Sigmoid colon (tissue), 7 donors: ENCODE data around the gene MEMO1. TPM values are rescaled to one million over a fixed set of nuclear protein-coding genes. Genes with fewer than 3 reads are reported as not detected.
"Not testable (repeated sequence)": the region's sequence is repeated elsewhere in the genome, so short reads cannot be mapped to it uniquely, and the experiment has no call there.

Source experiments
- DNase-seq: peaks from one replicate; pipeline ENCODE4 v3.0.0-alpha.2; 2019
- H3K27ac ChIP-seq, 4 donors: fragments of 200-600 bp; sonication (generic); one replicate each; pipeline ENCODE4 v1.5.1; 2016 to 2019; ENCODE audit warnings: mild to moderate bottlenecking in 1 of 4
- H3K27me3 ChIP-seq, 3 donors: fragments of 200-600 bp; sonication (generic); one replicate each; pipeline ENCODE4 v1.5.1; 2019; ENCODE audit warnings: mild to moderate bottlenecking in 1 of 3
- H3K36me3 ChIP-seq, 4 donors: fragments of 200-600 bp; sonication (generic); one replicate each; pipeline ENCODE4 v1.5.1; 2016 to 2019
- H3K4me1 ChIP-seq, 4 donors: fragments of 200-600 bp; sonication (generic); one replicate each; pipeline ENCODE4 v1.5.1; 2017 to 2019
- H3K4me3 ChIP-seq, 4 donors: fragments of 200-600 bp; sonication (generic); one replicate each; pipeline ENCODE4 v1.5.1; 2017 to 2019; ENCODE audit warnings: mild to moderate bottlenecking in 2 of 4, moderate library complexity in 1 of 4
- H3K9me3 ChIP-seq, 4 donors: fragments of 200-600 bp in 3 of 4; sonication (generic) in 3 of 4; one replicate each; pipeline versions ENCODE4 v1.5.1 to v1.6.1; 2013 to 2019
- CTCF ChIP-seq, 4 experiments: fragments of 450-650 bp in 3 of 4; fragments of 200-600 bp in 1 of 4; IDR thresholded peaks; one replicate each; pipeline ENCODE4 v1.5.1; 2016 to 2019; ENCODE audit warnings: antibody characterized with exemption in 4 of 4, mild to moderate bottlenecking in 3 of 4, moderate library complexity in 2 of 4
- EP300 ChIP-seq, 4 donors: sonication (generic); formaldehyde crosslinking; IDR thresholded peaks; one replicate each; pipeline ENCODE4 v1.6.1; 2017; ENCODE audit warnings: antibody characterized with exemption in 4 of 4
- POLR2A ChIP-seq, 2 donors: fragments of 450-650 bp; IDR thresholded peaks; one replicate each; pipeline ENCODE4 v1.6.1; 2016; ENCODE audit warnings: antibody characterized with exemption in 2 of 2, mild to moderate bottlenecking in 2 of 2, moderate library complexity in 2 of 2
- POLR2AphosphoS5 ChIP-seq, 4 donors: sonication (generic); formaldehyde crosslinking; IDR thresholded peaks; one replicate each; pipeline ENCODE4 v1.6.1; 2017; ENCODE audit warnings: antibody characterized with exemption in 4 of 4
- WGBS, 2 donors: extraction: QIAGEN DNeasy Blood & Tissue Kit; methylation state at CpG; one replicate each; pipeline ENCODE4 v1.1.7; 2013; 5-methylcytosine and 5-hydroxymethylcytosine counted together
- intact Hi-C: fragments of 100-400 bp; cut with DNase I; formaldehyde crosslinking; loops from one replicate; pipeline ENCODE4 v1.15.1; 2023
- polyA plus RNA-seq, 3 donors: library from polyadenylated mRNA; stranded (reverse); fragments of 200-250 nt; gene quantifications; one replicate each; pipeline ENCODE4 v1.2.3, GENCODE V29; 2013
- total RNA-seq, 4 donors: library from RNA; depleted of rRNA; stranded (reverse); fragments of >200 nt; gene quantifications; one replicate each; pipeline ENCODE4 v1.1.0, GENCODE V29; 2016
- donor health status: healthy with polysubstance abuse.
- donor health status: Bipolar disorder and iron deficiency.
- donor health status: healthy.

Gene MEMO1
- total RNA-seq (10 to 100 TPM; 18.3 to 39.6 (median 24.6) TPM), polyA plus RNA-seq (10 to 100 TPM; 23.4 to 35.6 (median 32.3) TPM)

- 0 to 2% methylated on average over 57 of the region's 57 CpGs for WGBS, 2 donors
- H3K27ac ChIP-seq = peak within 1 kb of the TSS; percentile 91 to 95 (median 92)
- H3K9me3 ChIP-seq = no peaks in the 10 kb centered on the region
- no peaks in the 10 kb centered on the region for H3K27me3 ChIP-seq
- DNase-seq = peak; percentile 96
- intact Hi-C loops = loop anchor here (10.0 kb wide), 1 partner anchor 1786 kb away; no protein-coding TSS in a partner anchor
- H3K36me3 ChIP-seq = peaks cover 0 to 17% (median 0%) of the 10 kb centered on the region in 4 donors
- TF ChIP-seq POLR2AphosphoS5 (IDR thresholded peaks at IDR 0.05) = peak; percentile 54 to 82 (median 78)
- peak; percentile 21 to 39 for TF ChIP-seq POLR2A (IDR thresholded peaks at IDR 0.05)
- TF ChIP-seq CTCF (IDR thresholded peaks at IDR 0.05) = no peak
- TF ChIP-seq EP300 (IDR thresholded peaks at IDR 0.05) = no peak
- H3K4me1 ChIP-seq = peaks cover 3 to 42% (median 23%) of the 10 kb centered on the region in 4 donors
- H3K4me3 ChIP-seq = peak within 1 kb of the TSS; percentile 64 to 97 (median 88)
Measured at GRCh38 chr2:32010670-32011484, at the start of gene MEMO1. TSS of gene MEMO1 (minus strand) at chr2:32011008. CDS start at chr2:32010247, 761 bp downstream.

DNA sequence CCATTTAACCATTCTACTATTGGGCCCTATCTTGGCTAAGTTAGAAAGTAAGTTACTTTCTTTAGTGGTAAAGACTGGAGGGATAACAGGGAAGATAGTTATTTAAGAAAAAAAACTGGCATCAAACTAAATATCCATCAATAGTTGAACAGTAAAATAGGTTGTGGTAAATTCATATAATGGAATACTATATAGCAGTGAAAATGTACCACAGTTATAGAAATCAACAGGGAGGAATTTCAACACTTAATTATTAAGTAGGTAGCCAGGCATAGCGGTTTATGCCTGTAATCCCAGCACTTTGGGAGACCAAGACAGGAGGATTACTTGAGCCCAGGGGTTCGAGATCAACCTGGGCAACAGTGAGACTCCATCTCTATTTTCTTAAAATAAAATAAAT, 49.5 kb upstream of the MEMO1 start:
- no peak overlapping the region for H3K27ac ChIP-seq
- TF ChIP-seq POLR2A (IDR thresholded peaks at IDR 0.05) (no peak), CTCF (IDR thresholded peaks at IDR 0.05) (no peak), EP300 (IDR thresholded peaks at IDR 0.05) (no peak), POLR2AphosphoS5 (IDR thresholded peaks at IDR 0.05) (no peak)
- H3K27me3 ChIP-seq = no peaks in the 10 kb centered on the region
- H3K36me3 ChIP-seq = no peaks in the 10 kb centered on the region
- H3K9me3 ChIP-seq = no peaks in the 10 kb centered on the region
- H3K4me1 ChIP-seq = peaks cover 0 to 18% (median 7%) of the 10 kb centered on the region in 4 donors
- intact Hi-C loops = no loop called here
- DNase-seq = no peak
- H3K4me3 ChIP-seq = no peak overlapping the region
- 93 to 97% methylated on average over 2 of the region's 2 CpGs for WGBS, 2 donors

- TF ChIP-seq CTCF (IDR thresholded peaks at IDR 0.05) (no peak), POLR2AphosphoS5 (IDR thresholded peaks at IDR 0.05) (no peak), POLR2A (IDR thresholded peaks at IDR 0.05) (no peak), EP300 (IDR thresholded peaks at IDR 0.05) (no peak)
- Histone ChIP-seq H3K9me3 (no peaks in the 10 kb centered on the region), H3K4me1 (peaks cover 0 to 9% (median 3%) of the 10 kb centered on the region in 4 donors), H3K27me3 (no peaks in the 10 kb centered on the region), H3K4me3 (no peak overlapping the region), H3K27ac (no peak overlapping the region), H3K36me3 (no peaks in the 10 kb centered on the region)
- intact Hi-C loops = no loop called here
- DNase-seq = no peak
- 95% methylated on average over 2 of the region's 2 CpGs for WGBS, 2 donors
Measured at GRCh38 chr2:32058130-32058529, 47.3 kb upstream of the MEMO1 start.

GRCh38 chr2:32054583-32054982, 43.8 kb upstream of the MEMO1 start:
- H3K27ac ChIP-seq, H3K9me3 ChIP-seq, intact Hi-C loops, H3K4me1 ChIP-seq, H3K4me3 ChIP-seq, H3K27me3 ChIP-seq, DNase-seq, H3K36me3 ChIP-seq: not testable (repeated sequence)
- 62 to 79% methylated on average over 3 of the region's 3 CpGs for WGBS, 2 donors

DNA sequence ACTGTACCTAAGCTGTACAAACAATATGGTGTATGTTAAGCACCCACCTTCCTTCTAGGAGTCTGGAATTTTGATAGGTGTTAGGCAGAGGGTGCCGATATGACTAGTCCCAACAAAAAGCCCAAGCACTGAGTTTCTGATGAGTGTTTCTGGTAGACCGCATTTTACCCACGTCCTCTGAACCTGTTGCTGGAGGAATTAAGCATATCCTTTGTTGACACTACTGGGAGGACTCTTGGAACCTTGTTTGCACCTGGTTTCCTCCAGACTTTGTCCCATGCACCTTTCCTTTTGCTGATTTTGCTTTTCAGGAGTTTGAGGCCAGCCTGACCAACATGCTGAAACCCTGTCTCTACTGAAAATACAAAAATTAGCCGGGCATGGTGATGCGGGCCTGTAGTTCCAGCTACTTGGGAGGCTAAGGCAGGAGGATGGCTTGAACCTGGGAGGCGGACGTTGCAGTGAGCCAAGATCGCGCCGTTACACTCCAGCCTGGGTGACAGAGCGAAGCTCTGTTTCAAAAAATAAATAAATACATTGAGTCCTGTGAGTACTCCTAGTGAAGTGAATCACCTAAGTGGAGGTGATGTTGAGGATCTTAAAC, 41.1 kb upstream of the MEMO1 start:
- Histone ChIP-seq H3K9me3 (no peaks in the 10 kb centered on the region), H3K27ac (no peak overlapping the region), H3K4me1 (no peaks in the 10 kb centered on the region), H3K27me3 (no peaks in the 10 kb centered on the region), H3K4me3 (no peak overlapping the region), H3K36me3 (no peaks in the 10 kb centered on the region)
- DNase-seq = no peak
- 82 to 90% methylated on average over 11 of the region's 11 CpGs for WGBS, 2 donors
- intact Hi-C loops = no loop called here
- TF ChIP-seq POLR2AphosphoS5 (IDR thresholded peaks at IDR 0.05) (no peak), POLR2A (IDR thresholded peaks at IDR 0.05) (no peak), CTCF (IDR thresholded peaks at IDR 0.05) (no peak), EP300 (IDR thresholded peaks at IDR 0.05) (no peak)
